HPDE6-E6E7 (cell line): Measurements from ENCODE around the gene TNFRSF21.
"Not testable (repeated sequence)": the region's sequence is repeated elsewhere in the genome, so short reads cannot be mapped to it uniquely, and the experiment has no call there.

Source experiments
- DNase-seq: peaks from one replicate; pipeline ENCODE4 v3.0.0; 2011; ENCODE audit warnings: missing footprints; ENCODE audit errors: extremely low spot score

The TNFRSF21 gene

DNA sequence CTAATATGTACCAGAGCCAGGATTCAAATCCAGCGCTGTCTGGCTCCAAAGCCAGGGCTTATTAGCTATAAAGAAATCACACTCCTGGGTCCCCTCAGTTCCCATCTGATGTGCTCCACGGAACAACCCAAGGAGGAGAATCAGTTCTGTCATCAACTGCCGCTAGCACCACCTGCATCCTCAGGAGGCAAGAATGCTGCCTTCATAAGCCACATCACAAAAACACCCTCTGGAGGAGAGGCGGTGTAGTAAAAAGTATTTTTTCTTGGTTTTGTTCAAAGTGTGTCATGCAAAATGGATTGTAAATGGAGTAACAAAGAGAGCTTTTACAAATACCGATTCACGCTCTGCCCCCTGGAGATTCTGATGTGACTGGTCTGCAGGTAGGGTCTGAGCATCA is 57.1 kb downstream of the TNFRSF21 start:
- DNase-seq: no peak

DNA sequence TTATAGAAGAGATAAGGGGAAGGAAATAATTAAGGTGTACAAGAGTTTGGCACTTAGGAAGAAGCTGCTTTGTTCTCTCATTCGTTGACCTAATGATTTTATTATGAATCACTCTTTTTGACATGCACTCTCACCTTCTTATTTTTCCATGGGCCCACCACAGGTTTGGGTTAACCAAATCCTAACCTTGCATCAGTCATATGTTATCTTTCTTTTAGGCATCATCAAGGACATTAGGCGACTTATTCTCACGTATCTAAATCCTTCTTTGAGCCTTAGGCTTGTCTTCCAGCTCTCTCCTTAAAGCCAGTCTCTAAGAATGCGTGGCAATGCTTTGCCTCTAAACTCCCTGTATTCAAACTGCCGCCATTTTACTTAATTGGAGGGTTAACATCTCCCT is 58.3 kb downstream of the TNFRSF21 start:
- no peak for DNase-seq

DNA sequence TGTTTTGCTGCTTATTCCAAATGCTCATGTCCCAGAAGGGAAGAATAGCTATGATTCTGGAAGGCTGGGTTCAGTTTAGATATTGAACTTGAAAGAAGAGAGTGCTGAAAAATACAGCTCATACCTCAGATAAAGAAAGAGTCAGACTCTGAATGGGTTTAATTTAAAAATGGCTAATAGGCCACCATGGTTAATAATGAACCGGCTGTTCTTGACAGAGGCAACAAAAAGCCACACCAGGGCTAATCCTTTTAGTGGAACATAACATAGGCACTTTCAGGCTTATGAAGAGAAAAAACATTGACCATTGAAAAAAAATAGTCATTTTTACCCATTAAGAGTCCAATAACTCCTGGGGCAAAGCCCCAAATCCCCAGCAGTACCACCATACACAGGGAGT is 59.4 kb downstream of the TNFRSF21 start:
- DNase-seq: no peak

- no peak for DNase-seq
Observed at GRCh38 chr6:47248446-47248845, 61.3 kb downstream of the TNFRSF21 start.

- DNase-seq: no peak
Observed at GRCh38 chr6:47247227-47247797, 62.4 kb downstream of the TNFRSF21 start.

DNA sequence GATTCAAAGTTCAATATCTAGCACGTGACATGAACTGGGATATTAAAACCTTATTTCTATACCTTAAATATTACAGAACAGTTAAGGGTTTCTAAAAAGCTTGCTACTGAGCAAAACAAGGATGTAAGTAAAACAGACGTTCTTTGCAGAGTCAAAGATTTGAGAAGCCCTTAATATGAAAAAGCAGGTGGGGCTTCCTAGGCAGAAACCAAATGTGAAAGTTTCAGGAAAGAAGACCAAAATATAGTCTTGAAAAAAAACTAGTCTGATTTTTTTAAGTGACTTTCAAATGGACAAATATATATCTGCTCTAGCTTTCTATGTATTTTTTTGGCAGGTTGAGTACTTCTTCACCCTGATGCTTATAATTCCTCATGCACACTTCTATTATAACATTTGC is 63.2 kb downstream of the TNFRSF21 start:
- no peak for DNase-seq

DNA sequence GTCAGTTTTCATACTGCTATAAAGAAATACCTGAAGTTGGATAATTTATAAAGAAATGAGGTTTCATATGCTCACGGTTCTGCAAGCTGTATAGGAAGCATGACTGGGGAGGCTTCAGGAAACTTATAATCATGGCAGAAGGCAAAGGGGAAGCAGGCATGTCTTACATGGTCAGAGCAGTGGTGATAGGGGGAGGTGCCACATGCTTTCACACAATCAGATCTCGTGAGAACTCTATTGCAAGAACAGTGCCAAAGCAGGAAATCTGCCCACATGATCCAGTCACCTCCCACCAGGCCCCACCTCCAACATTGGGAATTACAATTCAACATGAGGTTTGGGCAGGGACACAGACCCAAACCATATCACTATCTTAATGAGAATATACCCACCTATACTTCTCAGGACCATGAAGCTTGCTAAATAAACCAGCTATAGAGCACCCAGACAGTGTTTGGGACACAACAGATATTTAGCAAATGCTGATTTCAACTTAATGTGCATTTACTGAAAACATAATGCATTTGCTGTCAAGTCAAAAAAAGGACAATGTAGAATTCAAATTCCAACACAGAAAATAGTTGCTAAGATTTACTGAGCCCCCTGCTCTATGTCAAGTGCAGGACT is 63.8 kb downstream of the TNFRSF21 start:
- no peak for DNase-seq

DNA sequence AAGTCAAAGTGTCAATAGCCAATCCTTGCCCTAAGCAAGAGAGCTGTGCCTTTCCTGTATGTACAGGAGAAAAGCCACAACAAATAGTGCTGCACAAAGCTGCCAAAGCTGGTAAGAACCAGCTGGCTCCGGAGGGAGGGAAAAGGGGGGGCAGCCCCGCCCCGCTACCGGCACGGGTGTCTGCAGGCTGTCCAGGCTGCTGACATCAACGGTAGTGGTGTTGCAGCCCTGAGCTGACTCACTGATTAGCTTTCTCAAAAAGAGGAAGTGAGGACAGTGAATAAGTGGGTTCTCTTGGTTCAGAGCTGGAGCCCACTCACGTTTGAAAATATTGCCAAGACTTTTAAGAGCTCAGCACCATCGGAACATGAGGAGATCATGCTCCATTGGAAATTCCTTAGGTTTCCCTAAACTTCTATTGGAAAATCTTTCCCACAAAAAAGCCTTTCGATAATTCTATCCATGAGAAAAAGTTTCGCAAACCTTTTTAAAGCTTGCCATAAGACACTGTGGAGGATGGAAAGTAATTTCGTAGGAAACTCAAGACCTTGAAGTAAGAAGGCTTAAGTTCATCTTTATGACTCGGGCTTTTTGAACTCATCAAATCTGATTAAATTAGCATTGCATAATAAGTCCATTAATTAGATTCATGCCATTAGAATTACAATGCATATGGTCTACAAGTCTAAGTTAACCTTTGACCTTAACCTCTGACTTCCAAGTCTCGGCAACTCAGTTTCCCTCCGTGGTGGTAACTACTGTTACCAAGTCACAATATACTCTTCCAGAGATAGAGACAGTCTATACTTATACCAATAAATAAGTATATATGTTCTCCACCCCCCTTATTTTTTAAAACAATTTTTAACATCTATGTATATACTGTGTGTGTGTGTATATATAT is 67.0 kb downstream of the TNFRSF21 start:
- DNase-seq: peak; percentile 94

DNA sequence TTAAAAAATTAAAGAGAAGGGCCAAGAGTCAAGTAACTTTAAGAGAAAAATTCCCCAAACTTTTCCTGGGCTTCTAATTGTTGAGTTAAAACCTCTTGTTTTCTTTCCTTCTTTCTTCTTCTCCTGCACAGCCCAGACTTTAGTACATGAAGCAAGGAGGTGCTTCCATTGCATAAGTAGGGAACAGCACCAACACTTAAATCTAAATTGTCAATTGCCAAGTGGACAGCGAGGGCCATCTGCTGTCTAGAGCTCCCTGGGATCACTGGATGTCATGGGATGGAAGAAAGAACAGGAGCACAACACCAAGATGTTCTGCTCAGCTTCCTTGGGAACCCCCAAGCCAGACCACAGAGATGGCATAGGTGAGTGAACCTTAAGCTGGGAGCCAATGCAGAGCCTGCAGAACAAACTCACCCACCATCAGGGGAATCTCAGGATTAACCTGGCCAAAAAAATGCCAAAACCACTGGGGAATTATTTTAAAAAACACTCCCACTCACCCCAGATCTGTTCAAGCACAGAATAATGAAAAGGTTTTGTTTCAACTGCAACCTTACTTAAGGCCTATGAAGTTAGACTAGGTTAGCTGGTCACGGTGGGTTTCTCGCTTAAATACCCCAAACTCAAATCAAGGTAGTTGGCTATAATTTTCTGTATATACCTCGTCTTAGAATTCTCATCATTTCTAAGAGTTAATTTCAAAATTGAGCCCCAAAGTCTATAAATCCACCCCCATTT is 67.8 kb downstream of the TNFRSF21 start:
- DNase-seq: no peak

DNA sequence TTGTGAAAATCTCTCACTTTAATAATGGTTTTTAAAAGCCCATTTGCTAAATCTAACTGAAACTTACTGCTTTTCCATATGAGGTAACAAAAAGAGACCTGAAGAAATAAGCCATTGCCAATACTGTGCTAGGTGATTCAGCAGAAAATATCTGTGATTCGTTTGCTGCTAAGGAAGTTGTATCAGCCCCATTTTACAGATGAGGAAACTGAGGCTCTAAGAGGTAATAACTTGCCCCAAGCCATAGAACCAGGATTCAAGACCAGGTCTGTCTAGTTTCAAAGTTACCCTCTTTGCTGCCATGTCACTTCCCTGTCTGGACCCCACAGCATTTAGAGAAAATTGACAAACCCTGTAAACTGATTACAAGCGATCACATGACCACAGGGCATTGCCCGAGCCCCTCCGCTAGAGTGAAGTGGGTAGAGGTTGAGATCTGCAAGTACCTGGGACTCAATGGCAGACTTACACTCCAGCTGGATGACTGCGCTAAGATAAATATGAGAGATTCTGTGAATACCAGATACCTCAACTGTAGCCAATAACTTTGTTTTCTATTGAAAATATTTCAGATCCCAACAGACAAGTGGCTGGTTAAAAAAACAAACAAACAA is 69.3 kb downstream of the TNFRSF21 start:
- no peak for DNase-seq

DNA sequence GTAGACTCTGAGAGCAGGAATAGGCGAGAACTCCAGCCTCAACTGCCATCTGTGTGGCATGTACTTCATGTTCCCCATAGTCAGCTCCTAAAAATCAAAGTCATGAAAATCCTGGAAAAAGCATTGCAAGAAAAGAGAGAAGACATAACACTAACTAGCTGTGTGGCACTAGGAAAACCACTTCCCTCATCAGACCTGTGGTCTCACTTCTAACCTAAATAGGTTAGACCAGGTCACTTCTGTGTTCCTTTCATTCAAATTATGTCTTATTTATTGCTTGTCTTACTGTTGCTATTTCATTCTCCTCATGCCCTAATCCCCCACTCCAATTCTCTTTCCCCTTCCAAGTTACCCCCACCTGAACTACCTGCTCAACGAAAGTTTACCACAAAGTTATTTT is 70.2 kb downstream of the TNFRSF21 start:
- DNase-seq: no peak

GRCh38 chr6:47238456-47238995 is 71.2 kb downstream of the TNFRSF21 start:
- no peak for DNase-seq

DNA sequence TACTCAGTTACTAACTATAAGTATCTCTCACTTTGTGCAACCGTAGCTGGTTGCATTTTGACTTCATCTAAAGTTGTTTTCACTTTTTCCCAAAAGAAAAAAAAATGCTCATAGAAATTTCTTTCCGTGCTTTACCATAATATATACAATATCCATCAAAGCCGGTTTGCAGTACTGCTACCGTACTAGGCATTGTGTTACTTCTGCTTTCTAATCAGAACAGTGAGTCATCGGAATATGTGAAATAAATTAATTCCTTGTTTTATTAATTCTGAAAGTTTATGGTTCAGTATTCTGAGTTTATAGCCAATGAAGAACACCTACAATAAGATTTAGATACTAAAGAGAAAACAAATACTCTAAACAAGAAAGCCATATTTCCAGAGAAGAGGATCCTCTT is 72.5 kb downstream of the TNFRSF21 start:
- no peak for DNase-seq

- DNase-seq: no peak
Observed at GRCh38 chr6:47235964-47236760, 73.5 kb downstream of the TNFRSF21 start.

DNA sequence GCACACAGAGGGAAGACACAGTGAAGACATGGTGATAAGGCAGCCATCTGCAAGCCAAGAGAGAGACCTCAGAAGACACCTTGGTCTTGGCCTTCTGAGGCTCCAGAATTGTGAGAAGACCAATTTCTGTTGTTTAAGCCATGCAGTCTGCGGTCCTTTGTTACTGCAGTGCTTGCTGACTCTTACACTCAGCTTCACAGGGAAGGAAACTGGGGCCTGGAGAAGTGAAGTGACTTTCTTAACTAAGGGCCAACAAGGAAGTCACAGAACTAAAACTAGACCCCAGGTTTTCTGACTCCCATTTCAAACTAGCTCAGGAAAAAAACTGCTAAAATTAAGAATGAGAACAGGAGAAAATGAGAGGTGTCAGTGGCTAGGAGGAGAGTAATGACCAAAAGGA is 74.3 kb downstream of the TNFRSF21 start:
- no peak for DNase-seq

DNA sequence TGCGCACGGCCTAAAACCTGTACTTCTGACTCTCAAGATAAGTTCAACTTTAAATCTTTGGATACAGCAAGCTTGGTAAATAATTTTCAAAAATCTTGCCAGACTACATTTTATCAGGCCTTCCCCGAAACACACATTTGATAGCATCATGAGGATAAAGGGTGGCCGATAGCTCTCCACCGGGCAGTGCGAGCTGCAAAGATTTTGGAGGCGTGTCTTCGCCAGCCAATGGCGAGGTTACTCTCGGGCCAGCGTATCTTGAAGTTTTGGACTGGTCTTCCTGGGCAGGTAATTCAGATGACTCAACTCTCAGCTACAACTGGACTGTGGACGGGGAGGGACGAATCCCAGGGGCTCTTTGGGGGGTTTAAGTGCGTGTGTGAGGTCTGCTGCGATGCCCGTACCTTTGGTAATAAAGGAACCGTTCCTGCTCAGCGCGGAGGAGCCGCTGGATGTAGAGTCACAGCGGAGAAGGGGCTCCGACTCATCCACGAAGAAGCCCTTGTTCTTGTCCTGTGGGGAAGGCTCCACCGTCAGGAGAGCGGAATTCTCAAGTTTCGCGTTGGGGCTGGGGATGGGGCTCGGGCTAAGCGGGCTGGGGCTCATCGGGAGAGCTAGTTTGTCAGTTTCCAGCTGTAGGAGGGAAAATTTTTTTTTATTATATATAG is 75.3 kb downstream of the TNFRSF21 start:
- DNase-seq: no peak

DNA sequence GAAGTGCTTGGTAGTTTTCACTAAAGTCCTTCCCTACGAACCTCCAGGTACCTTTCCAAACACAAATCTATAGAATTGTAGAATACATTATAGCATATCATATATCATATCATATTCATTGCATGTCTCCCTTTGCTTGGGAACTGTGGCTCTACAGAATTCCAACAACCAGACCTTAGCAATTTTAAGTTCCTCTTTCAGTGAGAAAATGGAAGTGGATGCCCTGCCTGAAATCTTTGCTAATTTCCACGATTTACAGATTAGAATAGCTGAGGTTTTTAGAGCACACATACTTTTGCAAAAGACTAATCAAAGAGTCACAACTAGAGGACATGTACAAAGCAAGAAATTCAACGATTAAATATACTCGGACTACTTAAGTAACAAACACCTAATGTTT is 78.6 kb downstream of the TNFRSF21 start:
- no peak for DNase-seq

- DNase-seq: no peak
Observed at GRCh38 chr6:47230579-47230978, 79.1 kb downstream of the TNFRSF21 start.

DNA sequence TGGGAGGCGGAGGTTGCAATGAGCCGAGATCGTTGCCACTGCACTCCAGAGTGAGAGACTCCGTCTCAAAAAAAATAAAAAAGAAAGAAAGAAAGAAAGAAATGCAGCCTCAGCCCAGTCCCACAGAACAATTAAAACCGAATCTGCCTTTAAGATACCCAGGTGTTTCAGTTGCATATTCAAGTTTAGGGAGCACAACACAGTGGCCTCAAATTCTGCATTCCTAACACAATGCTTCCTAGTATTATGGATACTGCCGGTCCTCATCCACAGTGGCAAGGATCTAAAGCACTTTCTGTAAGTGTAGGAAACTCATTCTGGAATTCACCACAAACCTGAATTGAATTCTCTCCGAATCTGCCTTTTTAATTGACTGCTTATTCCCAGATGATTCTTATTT is 80.5 kb downstream of the TNFRSF21 start:
- no peak for DNase-seq

GRCh38 chr6:47228093-47228492 is 81.6 kb downstream of the TNFRSF21 start:
- DNase-seq: not testable (repeated sequence)
